Measurements from ENCODE around the gene SNX18.

The SNX18 gene

GRCh38 chr5:54580997-54581811, 63.6 kb downstream of the SNX18 start:
- no peak for DNase-seq (ENCODE audit: low spot score)

GRCh38 chr5:54581831-54582548, 64.4 kb downstream of the SNX18 start:
- DNase-seq (ENCODE audit: low spot score) = no peak

GRCh38 chr5:54586336-54586735, 68.8 kb downstream of the SNX18 start:
- no peak for DNase-seq (ENCODE audit: low spot score)

- DNase-seq (ENCODE audit: low spot score) = no peak
Measured at GRCh38 chr5:54589786-54590185, 72.2 kb downstream of the SNX18 start.

GRCh38 chr5:54590824-54591223, 73.3 kb downstream of the SNX18 start:
- no peak for DNase-seq (ENCODE audit: low spot score)

- no peak for DNase-seq (ENCODE audit: low spot score)
Measured at GRCh38 chr5:54593779-54594178, 76.2 kb downstream of the SNX18 start.

GRCh38 chr5:54594181-54594580, 76.6 kb downstream of the SNX18 start:
- no peak for DNase-seq (ENCODE audit: low spot score)

GRCh38 chr5:54595721-54596120, 78.2 kb downstream of the SNX18 start:
- DNase-seq (ENCODE audit: low spot score) = no peak
